K562 (cell line): Measurements from ENCODE around the gene HTR1D. TPM values are rescaled to one million over a fixed set of nuclear protein-coding genes. Genes with fewer than 3 reads are reported as not detected.

ENCODE experiments used
- CBX1 ChIP-seq: sonication (generic); IDR thresholded peaks from 2 replicates; pipeline ENCODE4 v1.6.1; 2016; ENCODE audit warnings: antibody characterized with exemption, low read depth, mild to moderate bottlenecking
- DDX20 ChIP-seq: fragments of 450-650 bp; IDR thresholded peaks from 2 replicates; pipeline ENCODE4 v1.6.1; 2016; ENCODE audit warnings: missing genetic modification characterization, low read depth, mild to moderate bottlenecking, missing compliant biosample characterization, moderate library complexity
- ESRRB ChIP-seq: fragments of 250-450 bp; sonication (Bioruptor Pico); IDR thresholded peaks from 2 replicates; pipeline ENCODE4 v1.5.0; 2020; ENCODE audit warnings: mild to moderate bottlenecking, moderate library complexity, borderline replicate concordance
- GABPA ChIP-seq: fragments of 200-800 bp; sonication (Bioruptor generic); conservative IDR thresholded peaks from 2 replicates; pipeline ENCODE4 v1.6.1; 2016; ENCODE audit warnings: low read depth, missing genetic modification characterization, missing compliant biosample characterization
- GTF2F1 ChIP-seq: IDR thresholded peaks from 2 replicates; pipeline ENCODE4 v1.6.1; 2011; ENCODE audit warnings: low read depth, low read length, improper control_type of control experiment
- ILF3 ChIP-seq: fragments of 450-650 bp; IDR thresholded peaks from 2 replicates; pipeline ENCODE4 v1.6.1; 2018; ENCODE audit warnings: antibody characterized with exemption, mild to moderate bottlenecking, moderate library complexity, borderline replicate concordance
- JUND ChIP-seq, 2 experiments: IDR thresholded peaks; 2 replicates in 1 of 2; 3 replicates in 1 of 2; pipeline ENCODE4 v1.6.1; 2011; ENCODE audit warnings: borderline replicate concordance in 2 of 2, low read depth in 2 of 2, low read length in 2 of 2, improper control_type of control experiment in 1 of 2, missing biosample characterization in 1 of 2, missing genetic modification characterization in 1 of 2, missing genetic modification reagents in 1 of 2
- RBM17 ChIP-seq: fragments of 200-400 bp; formaldehyde crosslinking; IDR thresholded peaks from 2 replicates; pipeline ENCODE4 v1.6.1; 2017; ENCODE audit warnings: low read depth, mild to moderate bottlenecking, low read length, borderline replicate concordance
- ZNF316 ChIP-seq: fragments of 450-650 bp; IDR thresholded peaks from 2 replicates; pipeline ENCODE4 v1.6.1; 2016
- polyA plus RNA-seq, 8 experiments: library from polyadenylated mRNA; depleted of rRNA in 4 of 8; stranded (reverse) in 5 of 8; unstranded in 3 of 8; fragments of >200 nt; fragmentation: Nextera tagmentation in 2 of 8; fragmentation: Illumina TruSeq in 1 of 8; extraction: Ambion mirVana in 2 of 8; extraction: Trizol in 1 of 8; gene quantifications; 2 replicates each; pipeline versions ENCODE4 v1.2.1 to v1.2.3, GENCODE V29; 2011 to 2014; ENCODE audit warnings: inconsistent platforms in 1 of 8, missing spikeins in 1 of 8
- total RNA-seq, 7 experiments: library from RNA; depleted of rRNA in 6 of 7; stranded (reverse); fragments of >200 nt in 6 of 7; fragmentation: Illumina TruSeq in 2 of 7; extraction: Trizol in 2 of 7; gene quantifications; 2 replicates each; pipeline versions ENCODE4 v1.2.1 to v1.2.3, GENCODE V29; 2011 to 2021; ENCODE audit warnings: low replicate concordance in 1 of 7
- TF ChIP-seq, protein P1 (sequence below), 2 experiments: fragments of 450-650 bp in 1 of 2; sonication (generic) in 1 of 2; formaldehyde crosslinking in 1 of 2; IDR thresholded peaks; 2 replicates each; pipeline versions ENCODE4 v1.7.1 to v1.9.0; 2016 to 2022; ENCODE audit warnings: inconsistent platforms in 1 of 2, mild to moderate bottlenecking in 1 of 2, missing genetic modification reagents in 1 of 2
- TF ChIP-seq, protein P2 (sequence below), 2 experiments: IDR thresholded peaks; 2 replicates each; pipeline ENCODE4 v1.6.1; 2011; ENCODE audit warnings: borderline replicate concordance in 1 of 2, control low read depth in 1 of 2, low read depth in 1 of 2, low read length in 1 of 2, mild to moderate bottlenecking in 1 of 2, mixed read lengths in 1 of 2, moderate library complexity in 1 of 2; ENCODE audit not compliant: insufficient read depth in 1 of 2, insufficient read length in 1 of 2, poor library complexity in 1 of 2, severe bottlenecking in 1 of 2; ENCODE audit errors: extremely low read depth in 1 of 2

Gene HTR1D
- total and polyA plus RNA-seq, 9 of the 15 experiments (the other 6 are each of a cell fraction or from before 2014, with no cell fraction given), result 0.03 to 0.09 (median 0.04) TPM; not detected in 4

DNA sequence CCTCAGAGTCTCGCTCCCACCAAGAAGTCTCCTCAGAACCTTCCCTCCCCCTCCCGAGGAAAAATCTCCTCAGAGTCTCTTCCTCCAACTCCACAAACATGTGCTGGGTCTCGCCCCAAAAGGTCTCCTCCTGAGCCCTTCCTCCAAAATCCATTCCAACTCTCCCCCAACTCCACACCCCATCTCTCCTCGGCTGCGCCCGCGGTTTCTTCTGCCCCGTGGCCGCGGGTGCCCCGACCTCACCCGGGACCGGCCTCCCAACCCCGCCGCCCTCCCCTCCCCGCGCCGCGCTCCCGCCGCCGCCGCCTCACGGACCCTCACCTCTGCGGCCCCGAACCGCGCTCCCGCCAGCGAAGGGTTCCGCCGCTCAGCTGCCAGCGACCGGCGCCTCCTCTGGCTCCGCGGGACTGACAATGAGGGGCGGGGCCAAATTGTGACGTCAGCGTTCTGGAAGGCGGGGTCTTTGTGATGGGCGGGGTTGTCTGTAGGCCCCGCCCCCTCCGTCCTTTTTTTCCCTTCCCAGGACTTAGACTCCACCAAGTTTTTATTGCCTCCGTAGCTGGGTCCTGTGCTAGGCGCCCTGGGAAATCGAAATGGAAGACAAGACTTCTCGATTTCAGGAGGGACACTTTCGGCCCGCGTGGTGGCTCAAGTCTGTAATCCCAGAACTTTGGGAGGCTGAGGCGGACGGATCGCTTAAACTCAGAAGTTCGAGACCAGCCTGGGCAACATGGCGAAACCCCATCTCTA, 48.7 kb downstream of the HTR1D start, which contains the start of gene LUZP1 (continued):
- TF ChIP-seq, protein P1, sequence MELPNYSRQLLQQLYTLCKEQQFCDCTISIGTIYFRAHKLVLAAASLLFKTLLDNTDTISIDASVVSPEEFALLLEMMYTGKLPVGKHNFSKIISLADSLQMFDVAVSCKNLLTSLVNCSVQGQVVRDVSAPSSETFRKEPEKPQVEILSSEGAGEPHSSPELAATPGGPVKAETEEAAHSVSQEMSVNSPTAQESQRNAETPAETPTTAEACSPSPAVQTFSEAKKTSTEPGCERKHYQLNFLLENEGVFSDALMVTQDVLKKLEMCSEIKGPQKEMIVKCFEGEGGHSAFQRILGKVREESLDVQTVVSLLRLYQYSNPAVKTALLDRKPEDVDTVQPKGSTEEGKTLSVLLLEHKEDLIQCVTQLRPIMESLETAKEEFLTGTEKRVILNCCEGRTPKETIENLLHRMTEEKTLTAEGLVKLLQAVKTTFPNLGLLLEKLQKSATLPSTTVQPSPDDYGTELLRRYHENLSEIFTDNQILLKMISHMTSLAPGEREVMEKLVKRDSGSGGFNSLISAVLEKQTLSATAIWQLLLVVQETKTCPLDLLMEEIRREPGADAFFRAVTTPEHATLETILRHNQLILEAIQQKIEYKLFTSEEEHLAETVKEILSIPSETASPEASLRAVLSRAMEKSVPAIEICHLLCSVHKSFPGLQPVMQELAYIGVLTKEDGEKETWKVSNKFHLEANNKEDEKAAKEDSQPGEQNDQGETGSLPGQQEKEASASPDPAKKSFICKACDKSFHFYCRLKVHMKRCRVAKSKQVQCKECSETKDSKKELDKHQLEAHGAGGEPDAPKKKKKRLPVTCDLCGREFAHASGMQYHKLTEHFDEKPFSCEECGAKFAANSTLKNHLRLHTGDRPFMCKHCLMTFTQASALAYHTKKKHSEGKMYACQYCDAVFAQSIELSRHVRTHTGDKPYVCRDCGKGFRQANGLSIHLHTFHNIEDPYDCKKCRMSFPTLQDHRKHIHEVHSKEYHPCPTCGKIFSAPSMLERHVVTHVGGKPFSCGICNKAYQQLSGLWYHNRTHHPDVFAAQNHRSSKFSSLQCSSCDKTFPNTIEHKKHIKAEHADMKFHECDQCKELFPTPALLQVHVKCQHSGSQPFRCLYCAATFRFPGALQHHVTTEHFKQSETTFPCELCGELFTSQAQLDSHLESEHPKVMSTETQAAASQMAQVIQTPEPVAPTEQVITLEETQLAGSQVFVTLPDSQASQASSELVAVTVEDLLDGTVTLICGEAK (IDR thresholded peaks at IDR 0.05), result peak; percentile 71
- TF ChIP-seq, protein P1 (CRISPR knock-in tag; IDR thresholded peaks at IDR 0.05), result no peak
- TF ChIP-seq GTF2F1 (peak; percentile 45; the same call in 1 of the 2 replicates), JUND (IDR thresholded peaks at IDR 0.05; ENCODE audit: borderline replicate concordance, low read depth, low read length) (peak; percentile 78), JUND (tag; IDR thresholded peaks at IDR 0.05; ENCODE audit: borderline replicate concordance, low read depth, low read length) (peak; percentile 68; the same call in 1 of the 3 replicates), CBX1 (peak; percentile 23; the same call in 1 of the 2 replicates), ESRRB (CRISPR knock-in tag) (no peak), GABPA (peak; percentile 26; the same call in 1 of the 2 replicates), ILF3 (no peak), RBM17 (no peak), ZNF316 (peak; percentile 97), DDX20 (tag) (no peak)
- TF ChIP-seq, protein P2, sequence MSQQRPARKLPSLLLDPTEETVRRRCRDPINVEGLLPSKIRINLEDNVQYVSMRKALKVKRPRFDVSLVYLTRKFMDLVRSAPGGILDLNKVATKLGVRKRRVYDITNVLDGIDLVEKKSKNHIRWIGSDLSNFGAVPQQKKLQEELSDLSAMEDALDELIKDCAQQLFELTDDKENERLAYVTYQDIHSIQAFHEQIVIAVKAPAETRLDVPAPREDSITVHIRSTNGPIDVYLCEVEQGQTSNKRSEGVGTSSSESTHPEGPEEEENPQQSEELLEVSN (IDR thresholded peaks at IDR 0.05; ENCODE audit: borderline replicate concordance in 1 of 2, extremely low read depth in 1 of 2, insufficient read depth in 1 of 2, insufficient read length in 1 of 2, low read depth in 1 of 2, low read length in 1 of 2, poor library complexity in 1 of 2, severe bottlenecking in 1 of 2), result peak in 1 of 2 experiments; percentile 79
